DOHH2 (cell line): Measurements from ENCODE around the gene ANAPC2.

Experiments used
- EZH2phosphoT487 ChIP-seq: fragments of 200-600 bp; sonication (generic); IDR thresholded peaks from 2 replicates; pipeline ENCODE4 v1.6.1; 2017; ENCODE audit warnings: borderline replicate concordance, mild to moderate bottlenecking, antibody characterized with exemption, low read length, moderate library complexity, mixed read lengths
- TF ChIP-seq, protein P1 (sequence below): fragments of 200-600 bp; sonication (generic); IDR thresholded peaks from one replicate; pipeline ENCODE4 v1.5.1; 2014; ENCODE audit warnings: antibody characterized with exemption, mild to moderate bottlenecking, low read depth, low read length; ENCODE audit not compliant: poor library complexity, severe bottlenecking

GRCh38 chr9:137228968-137229896 is 40.9 kb upstream of the ANAPC2 start:
- TF ChIP-seq, protein P1, sequence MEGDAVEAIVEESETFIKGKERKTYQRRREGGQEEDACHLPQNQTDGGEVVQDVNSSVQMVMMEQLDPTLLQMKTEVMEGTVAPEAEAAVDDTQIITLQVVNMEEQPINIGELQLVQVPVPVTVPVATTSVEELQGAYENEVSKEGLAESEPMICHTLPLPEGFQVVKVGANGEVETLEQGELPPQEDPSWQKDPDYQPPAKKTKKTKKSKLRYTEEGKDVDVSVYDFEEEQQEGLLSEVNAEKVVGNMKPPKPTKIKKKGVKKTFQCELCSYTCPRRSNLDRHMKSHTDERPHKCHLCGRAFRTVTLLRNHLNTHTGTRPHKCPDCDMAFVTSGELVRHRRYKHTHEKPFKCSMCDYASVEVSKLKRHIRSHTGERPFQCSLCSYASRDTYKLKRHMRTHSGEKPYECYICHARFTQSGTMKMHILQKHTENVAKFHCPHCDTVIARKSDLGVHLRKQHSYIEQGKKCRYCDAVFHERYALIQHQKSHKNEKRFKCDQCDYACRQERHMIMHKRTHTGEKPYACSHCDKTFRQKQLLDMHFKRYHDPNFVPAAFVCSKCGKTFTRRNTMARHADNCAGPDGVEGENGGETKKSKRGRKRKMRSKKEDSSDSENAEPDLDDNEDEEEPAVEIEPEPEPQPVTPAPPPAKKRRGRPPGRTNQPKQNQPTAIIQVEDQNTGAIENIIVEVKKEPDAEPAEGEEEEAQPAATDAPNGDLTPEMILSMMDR: no peak
- no peak for TF ChIP-seq EZH2phosphoT487
